Natural killer cell (primary cell): ENCODE measurements around the gene BTD. TPM values are rescaled to one million over a fixed set of nuclear protein-coding genes. Genes with fewer than 3 reads are reported as not detected.

Experiments
- ATAC-seq, 3 donors: fragments of 150-1000 bp in 2 of 3; fragments of 200-7000 bp in 1 of 3; cut with Tn5 transposase; 1 replicate in 1 of 3; 2 replicates in 2 of 3; pipeline ENCODE4 v1.10.0; 2021; ENCODE audit warnings: mild to moderate bottlenecking in 2 of 3, moderate library complexity in 2 of 3
- DNase-seq, 2 donors: peaks; one replicate each; pipeline versions ENCODE4 v3.0.0 to v3.0.0-alpha.2; 2013 to 2021; ENCODE audit warnings: mixed read lengths in 1 of 2
- H3K27ac ChIP-seq: one replicate; pipeline ENCODE4 v1.5.1; 2013; ENCODE audit warnings: mild to moderate bottlenecking, low read length
- H3K27me3 ChIP-seq: one replicate; pipeline ENCODE4 v1.6.1; 2013; ENCODE audit warnings: low read length; ENCODE audit not compliant: control insufficient read depth, insufficient read depth
- H3K36me3 ChIP-seq: one replicate; pipeline ENCODE4 v1.6.1; 2013; ENCODE audit warnings: low read length; ENCODE audit not compliant: control insufficient read depth, insufficient read depth
- H3K4me1 ChIP-seq: one replicate; pipeline ENCODE4 v1.6.1; 2013; ENCODE audit warnings: low read length; ENCODE audit not compliant: control insufficient read depth, insufficient read depth
- H3K4me3 ChIP-seq: one replicate; pipeline ENCODE4 v1.5.1; 2013; ENCODE audit warnings: low read length
- H3K9me3 ChIP-seq: one replicate; pipeline ENCODE4 v1.6.1; 2013; ENCODE audit warnings: low read length; ENCODE audit not compliant: control insufficient read depth, insufficient read depth
- H3K27ac Mint-ChIP-seq, 2 donors: one replicate each; pipeline ENCODE4 v1.8.0; 2022; ENCODE audit warnings: mild to moderate bottlenecking in 2 of 2, mixed read lengths in 2 of 2, moderate library complexity in 1 of 2
- H3K27me3 Mint-ChIP-seq, 2 donors: one replicate each; pipeline ENCODE4 v1.8.0; 2022; ENCODE audit warnings: low read depth in 2 of 2, mixed read lengths in 2 of 2
- H3K36me3 Mint-ChIP-seq: one replicate; pipeline ENCODE4 v1.8.0; 2022; ENCODE audit warnings: mixed read lengths
- H3K4me1 Mint-ChIP-seq, 2 donors: one replicate each; pipeline ENCODE4 v1.8.0; 2022; ENCODE audit warnings: mixed read lengths in 2 of 2
- H3K4me3 Mint-ChIP-seq: one replicate; pipeline ENCODE4 v1.8.0; 2022; ENCODE audit warnings: mild to moderate bottlenecking, moderate library complexity, mixed read lengths
- H3K9me3 Mint-ChIP-seq, 2 donors: one replicate each; pipeline ENCODE4 v1.8.0; 2022; ENCODE audit warnings: mixed read lengths in 2 of 2
- CTCF ChIP-seq: fragments of 200-600 bp; IDR thresholded peaks from one replicate; pipeline ENCODE4 v1.8.0; 2022; ENCODE audit warnings: antibody characterized with exemption
- WGBS: methylation state at CpG from one replicate; pipeline ENCODE4 v1.1.7; 2013; ENCODE audit warnings: missing lambda C conversion rate; ENCODE audit not compliant: insufficient coverage; 5-methylcytosine and 5-hydroxymethylcytosine counted together
- intact Hi-C: fragments of 100-400 bp; cut with micrococcal nuclease; formaldehyde crosslinking; loops from one replicate; pipeline ENCODE4 v1.14.2; 2022
- total RNA-seq, 4 donors: library from RNA; stranded (reverse); fragments of 120-200 nt in 1 of 4; gene quantifications; one replicate each; pipeline versions ENCODE4 v1.2.3 to v1.2.4, GENCODE V29; 2013 to 2022

The BTD gene
- total RNA-seq, 3 donors from 2014 or later (not counting 1 experiment from before 2014, with no cell fraction given): 19.9 to 27.5 (median 23.6) TPM

DNA sequence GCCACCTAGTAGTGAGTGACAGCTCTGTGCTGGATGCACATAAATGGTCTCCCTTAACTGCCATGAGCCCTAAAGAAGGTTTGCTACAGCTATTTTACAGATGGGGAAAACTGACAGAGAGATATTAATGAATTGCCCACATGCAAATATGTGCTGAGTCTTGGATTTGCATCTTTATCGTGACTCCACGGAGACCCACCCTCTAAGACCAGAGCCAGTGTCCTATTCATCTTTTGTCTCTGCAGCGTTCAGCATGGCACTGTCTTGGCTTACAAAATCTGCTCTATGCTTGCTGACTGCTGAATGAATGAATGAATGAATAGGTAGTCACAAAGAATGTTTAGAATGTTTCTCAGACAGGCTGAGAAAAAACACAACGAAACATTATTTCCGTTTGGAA lies 48.3 kb downstream of the BTD start:
- intact Hi-C loops: no loop called here
- DNase-seq: no peak
- no peak overlapping the region for H3K27ac ChIP-seq
- H3K9me3 ChIP-seq: no peaks in the 10 kb centered on the region
- Mint-ChIP-seq H3K4me3 (no peak overlapping the region), H3K36me3 (no peaks in the 10 kb centered on the region), H3K9me3 (no peaks in the 10 kb centered on the region), H3K27me3 (peaks cover 0 to 22% of the 10 kb centered on the region in 2 donors), H3K27ac (peak overlapping the region in 1 of 2 donors; percentile 33), H3K4me1 (peaks cover 58 to 68% of the 10 kb centered on the region in 2 donors)
- H3K4me1 ChIP-seq: peaks cover 46% of the 10 kb centered on the region
- 91% methylated on average over 5 of the region's 5 CpGs for WGBS
- no peak overlapping the region for H3K4me3 ChIP-seq
- TF ChIP-seq CTCF: no peak
- ATAC-seq: no peak
- H3K36me3 ChIP-seq: no peaks in the 10 kb centered on the region
- no peaks in the 10 kb centered on the region for H3K27me3 ChIP-seq

DNA sequence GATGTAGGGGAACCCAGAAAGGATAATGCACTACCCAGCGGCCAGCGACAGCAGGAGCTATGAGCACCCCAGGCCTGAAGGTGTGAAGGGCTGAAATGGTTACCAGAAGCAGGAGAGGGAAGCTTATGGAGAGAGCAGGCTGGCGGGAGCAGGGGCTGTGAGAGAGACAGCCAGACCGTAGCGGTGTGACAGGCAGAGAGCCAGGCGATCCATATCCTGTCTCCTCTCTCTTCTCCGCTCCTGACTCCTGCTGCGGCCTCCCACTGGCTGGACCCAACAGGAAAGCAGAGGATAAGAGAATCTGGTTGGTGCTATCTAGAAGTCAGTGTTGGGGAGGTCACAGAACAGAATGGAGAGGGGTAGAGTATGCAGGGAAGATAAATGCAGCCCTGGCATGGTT lies 49.9 kb downstream of the BTD start:
- H3K36me3 Mint-ChIP-seq: peaks cover 6% of the 10 kb centered on the region
- no peak overlapping the region for H3K27ac Mint-ChIP-seq
- no peak for TF ChIP-seq CTCF
- H3K27me3 Mint-ChIP-seq: peaks cover 0 to 22% of the 10 kb centered on the region in 2 donors
- H3K9me3 Mint-ChIP-seq: peaks cover 3 to 5% of the 10 kb centered on the region in 2 donors
- no peak for DNase-seq
- Histone ChIP-seq H3K4me1 (peaks cover 31% of the 10 kb centered on the region), H3K27me3 (no peaks in the 10 kb centered on the region), H3K4me3 (no peak overlapping the region), H3K27ac (no peak overlapping the region), H3K9me3 (peaks cover 11% of the 10 kb centered on the region), H3K36me3 (no peaks in the 10 kb centered on the region)
- H3K4me3 Mint-ChIP-seq: no peak overlapping the region
- peaks cover 43 to 53% of the 10 kb centered on the region in 2 donors for H3K4me1 Mint-ChIP-seq
- 94% methylated on average over 8 of the region's 8 CpGs for WGBS
- ATAC-seq: no peak
- intact Hi-C loops: no loop called here

DNA sequence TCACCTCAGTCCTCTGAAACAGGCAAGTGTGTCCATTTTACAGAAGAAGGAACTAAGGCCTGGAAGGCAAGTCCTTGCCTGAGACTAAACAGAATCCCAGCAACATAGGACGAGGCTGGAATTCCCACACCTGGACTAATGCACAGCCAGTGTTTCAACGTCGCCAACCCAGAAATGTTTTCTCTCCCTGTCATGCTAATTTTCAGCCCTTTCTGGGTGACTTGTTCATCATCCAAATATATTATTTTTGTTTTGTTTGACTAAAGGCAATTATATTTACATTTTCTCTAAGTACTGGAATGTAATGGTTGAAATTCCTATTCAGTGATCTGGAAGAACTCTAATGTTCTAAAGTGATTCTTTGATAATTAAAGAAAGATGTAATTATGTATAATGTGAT lies 51.8 kb downstream of the BTD start:
- WGBS: 96% methylated on average over 3 of the region's 3 CpGs

More for the DNA sequence above, 51.8 kb downstream of the BTD start:
- H3K36me3 ChIP-seq: no peaks in the 10 kb centered on the region
- Mint-ChIP-seq H3K4me1 (peaks cover 30 to 44% of the 10 kb centered on the region in 2 donors), H3K9me3 (peaks cover 3 to 9% of the 10 kb centered on the region in 2 donors), H3K36me3 (peaks cover 16% of the 10 kb centered on the region), H3K27me3 (peaks cover 0 to 22% of the 10 kb centered on the region in 2 donors), H3K27ac (no peak overlapping the region), H3K4me3 (no peak overlapping the region)
- ATAC-seq (no peak), DNase-seq (no peak)
- intact Hi-C loops: no loop called here
- H3K4me3 ChIP-seq: no peak overlapping the region
- TF ChIP-seq CTCF: no peak
- no peak overlapping the region for H3K27ac ChIP-seq
- peaks cover 23% of the 10 kb centered on the region for H3K9me3 ChIP-seq
- H3K27me3 ChIP-seq: no peaks in the 10 kb centered on the region
- H3K4me1 ChIP-seq: peaks cover 21% of the 10 kb centered on the region
